HG03159 (cell line): ENCODE data around the gene ZC3H14.
"Not testable (repeated sequence)": the region's sequence is repeated elsewhere in the genome, so short reads cannot be mapped to it uniquely, and the experiment has no call there.

Experiments used
- ATAC-seq: cut with Tn5 transposase; IDR thresholded peaks from one replicate; pipeline ENCODE4 v1.9.1; 2021; ENCODE audit warnings: mild to moderate bottlenecking, moderate library complexity; ENCODE audit not compliant: unreplicated experiment

ZC3H14 gene

GRCh38 chr14:88562831-88563686, at the start of gene ZC3H14:
Gene ZC3H14 (plus strand): TSS chr14:88563037. CDS start chr14:88563134, 97 bp downstream.
- ATAC-seq, result peak; percentile 97

GRCh38 chr14:88515499-88516221, 47.2 kb upstream of the ZC3H14 start:
- no peak for ATAC-seq

GRCh38 chr14:88516861-88517357, 45.9 kb upstream of the ZC3H14 start:
- ATAC-seq, result no peak

GRCh38 chr14:88518592-88519512, 44.0 kb upstream of the ZC3H14 start:
- ATAC-seq, result no peak

- no peak for ATAC-seq
Observed at GRCh38 chr14:88519907-88520306, 42.9 kb upstream of the ZC3H14 start.

GRCh38 chr14:88521818-88522217, 41.0 kb upstream of the ZC3H14 start:
- no peak for ATAC-seq

GRCh38 chr14:88522393-88522792, 40.4 kb upstream of the ZC3H14 start:
- ATAC-seq, result no peak

GRCh38 chr14:88529889-88530288, 32.9 kb upstream of the ZC3H14 start:
- ATAC-seq, result not testable (repeated sequence)

- no peak for ATAC-seq
Observed at GRCh38 chr14:88533064-88533602, 29.7 kb upstream of the ZC3H14 start.

GRCh38 chr14:88535149-88535548, 27.7 kb upstream of the ZC3H14 start:
- peak; percentile 79 for ATAC-seq

GRCh38 chr14:88535813-88536212, 27.0 kb upstream of the ZC3H14 start:
- no peak for ATAC-seq

GRCh38 chr14:88541324-88541723, 21.5 kb upstream of the ZC3H14 start:
- ATAC-seq, result no peak

- ATAC-seq, result no peak
Observed at GRCh38 chr14:88542857-88543795, 19.7 kb upstream of the ZC3H14 start.

- no peak for ATAC-seq
Observed at GRCh38 chr14:88545256-88545655, 17.6 kb upstream of the ZC3H14 start.

GRCh38 chr14:88546621-88547385, 16.0 kb upstream of the ZC3H14 start:
- no peak for ATAC-seq

GRCh38 chr14:88547386-88547780, 15.5 kb upstream of the ZC3H14 start:
- no peak for ATAC-seq

GRCh38 chr14:88550078-88550477, 12.8 kb upstream of the ZC3H14 start:
- ATAC-seq, result no peak

- ATAC-seq, result no peak
Observed at GRCh38 chr14:88551094-88551870, 11.6 kb upstream of the ZC3H14 start.
